B cell (primary cell): ENCODE results near the gene EMID1. TPM values are rescaled to one million over a fixed set of nuclear protein-coding genes. Genes with fewer than 3 reads are reported as not detected.
A peak's percentile ranks its signal among the peaks of the same experiment; 100 is the strongest.

ENCODE experiments used
- ATAC-seq: fragments of 200-7000 bp; cut with Tn5 transposase; one replicate; pipeline ENCODE4 v1.10.0; 2021; ENCODE audit warnings: low read depth, mild to moderate bottlenecking, moderate number of reproducible peaks, moderate library complexity
- CTCF ChIA-PET: fragments of 350-600 bp; sonication (Branson Sonifier 250); formaldehyde crosslinking; loops from one replicate; lab custom pipeline; 2021; ENCODE audit warnings: antibody characterized with exemption, inconsistent platforms; lab: Charles Lee
- POLR2A ChIA-PET: fragments of 350-600 bp; sonication (Branson Sonifier 250); formaldehyde crosslinking; loops from one replicate; lab custom pipeline; 2021; ENCODE audit warnings: antibody characterized with exemption; lab: Charles Lee
- DNase-seq: peaks from one replicate; pipeline ENCODE4 v3.0.0; 2013
- H2AFZ ChIP-seq: 2 replicates; pipeline ENCODE4 v1.6.1; 2012; ENCODE audit warnings: mild to moderate bottlenecking, low read depth, low read length; ENCODE audit not compliant: insufficient read depth, poor library complexity, severe bottlenecking
- H3K27ac ChIP-seq, 2 donors: 1 replicate in 1 of 2; 2 replicates in 1 of 2; pipeline ENCODE4 v1.5.1; 2012 to 2013; ENCODE audit warnings: low read length in 2 of 2, mild to moderate bottlenecking in 2 of 2, moderate library complexity in 1 of 2
- H3K27me3 ChIP-seq, 4 experiments: fragments of 200-600 bp in 1 of 4; sonication (generic) in 1 of 4; replicated peaks in 1 of 4; 1 replicate in 2 of 4; 2 replicates in 2 of 4; pipeline versions ENCODE4 v1.6.1 to v1.7.0; 2013 to 2016; ENCODE audit warnings: low read length in 3 of 4, mild to moderate bottlenecking in 2 of 4, mixed read lengths in 1 of 4, moderate library complexity in 1 of 4; ENCODE audit not compliant: insufficient read depth in 4 of 4, control insufficient read depth in 3 of 4; ENCODE audit errors: control extremely low read depth in 1 of 4
- H3K36me3 ChIP-seq, 2 experiments: replicated peaks in 1 of 2; 1 replicate in 1 of 2; 2 replicates in 1 of 2; pipeline versions ENCODE4 v1.6.1 to v1.7.1; 2013; ENCODE audit warnings: low read length in 1 of 2; ENCODE audit not compliant: insufficient read depth in 2 of 2, control insufficient read depth in 1 of 2; ENCODE audit errors: control extremely low read depth in 1 of 2, extremely low read depth in 1 of 2
- H3K4me1 ChIP-seq, 2 donors: fragments of 200-600 bp in 1 of 2; sonication (generic) in 1 of 2; 1 replicate in 1 of 2; 2 replicates in 1 of 2; pipeline versions ENCODE4 v1.5.1 to v1.6.1; 2013 to 2017; ENCODE audit warnings: low read length in 2 of 2; ENCODE audit not compliant: control insufficient read depth in 2 of 2, insufficient read depth in 2 of 2
- H3K4me2 ChIP-seq: replicated peaks from 2 replicates; pipeline ENCODE3; 2012; ENCODE audit warnings: mild to moderate bottlenecking, low read depth, low read length; ENCODE audit not compliant: poor library complexity, severe bottlenecking
- H3K4me3 ChIP-seq, 5 experiments: fragments of 200-600 bp in 1 of 5; sonication (generic) in 1 of 5; 1 replicate in 3 of 5; 2 replicates in 2 of 5; pipeline versions ENCODE4 v1.5.1 to v1.7.0; 2011 to 2016; ENCODE audit warnings: low read length in 4 of 5, mild to moderate bottlenecking in 4 of 5, low read depth in 2 of 5, control low read depth in 1 of 5, moderate library complexity in 1 of 5; ENCODE audit not compliant: insufficient read depth in 1 of 5; ENCODE audit errors: control extremely low read depth in 1 of 5, extremely low read depth in 1 of 5
- H3K79me2 ChIP-seq: fragments of 200-600 bp; sonication (generic); one replicate; pipeline ENCODE4 v1.6.0; 2016; ENCODE audit warnings: low read length; ENCODE audit not compliant: control insufficient read depth, insufficient read depth
- H3K9ac ChIP-seq: fragments of 200-600 bp; sonication (generic); 2 replicates; pipeline ENCODE4 v1.6.1; 2017; ENCODE audit warnings: mild to moderate bottlenecking, low read length, moderate library complexity
- H3K9me3 ChIP-seq, 3 donors: one replicate each; pipeline versions ENCODE4 v1.6.1 to v1.7.1; 2013; ENCODE audit warnings: low read length in 2 of 3; ENCODE audit not compliant: control insufficient read depth in 2 of 3, insufficient read depth in 1 of 3; ENCODE audit errors: control extremely low read depth in 1 of 3
- H4K20me1 ChIP-seq: 2 replicates; pipeline ENCODE4 v1.6.0; 2012; ENCODE audit warnings: mild to moderate bottlenecking, low read length; ENCODE audit not compliant: insufficient read depth, control insufficient read depth, poor library complexity, severe bottlenecking
- H3K27ac Mint-ChIP-seq: one replicate; pipeline ENCODE4 v1.8.0; 2021; ENCODE audit warnings: mixed read lengths
- H3K27me3 Mint-ChIP-seq: one replicate; pipeline ENCODE4 v1.8.0; 2021; ENCODE audit warnings: mixed read lengths
- H3K4me1 Mint-ChIP-seq: one replicate; pipeline ENCODE4 v1.8.0; 2021; ENCODE audit warnings: mixed read lengths
- H3K4me3 Mint-ChIP-seq: one replicate; pipeline ENCODE4 v1.8.0; 2021; ENCODE audit warnings: mixed read lengths
- H3K9me3 Mint-ChIP-seq: one replicate; pipeline ENCODE4 v1.8.0; 2022; ENCODE audit warnings: mixed read lengths; ENCODE audit not compliant: insufficient read depth
- EZH2 ChIP-seq: IDR thresholded peaks from 2 replicates; pipeline ENCODE4 v1.6.1; 2012; ENCODE audit warnings: borderline replicate concordance, low read depth, mild to moderate bottlenecking, moderate library complexity, low read length; ENCODE audit not compliant: insufficient read depth, poor library complexity, severe bottlenecking
- WGBS: methylation state at CpG from one replicate; pipeline ENCODE4 v1.1.5; 2013; ENCODE audit warnings: missing lambda C conversion rate; ENCODE audit not compliant: insufficient coverage; 5-methylcytosine and 5-hydroxymethylcytosine counted together
- intact Hi-C: fragments of 100-400 bp; cut with micrococcal nuclease; formaldehyde crosslinking; loops from one replicate; pipeline ENCODE4 v1.10.0; 2022
- polyA plus RNA-seq: library from polyadenylated mRNA; depleted of rRNA; stranded (reverse); fragments of >200 nt; gene quantifications from 2 replicates; pipeline ENCODE4 v1.2.3, GENCODE V29; 2012
- total RNA-seq, 2 donors: library from RNA; stranded (reverse); fragments of 120-200 nt in 1 of 2; gene quantifications; 1 replicate in 1 of 2; 2 replicates in 1 of 2; pipeline versions ENCODE4 v1.2.3 to v1.2.4, GENCODE V29; 2013 to 2022
- TF ChIP-seq, protein P1 (sequence below): fragments of 200-600 bp; IDR thresholded peaks from one replicate; pipeline ENCODE4 v1.8.0; 2022; ENCODE audit warnings: antibody characterized with exemption, mild to moderate bottlenecking

EMID1 gene
- total and polyA plus RNA-seq, 2 donors (not counting 1 experiment from before 2014, with no cell fraction given): not detected

DNA sequence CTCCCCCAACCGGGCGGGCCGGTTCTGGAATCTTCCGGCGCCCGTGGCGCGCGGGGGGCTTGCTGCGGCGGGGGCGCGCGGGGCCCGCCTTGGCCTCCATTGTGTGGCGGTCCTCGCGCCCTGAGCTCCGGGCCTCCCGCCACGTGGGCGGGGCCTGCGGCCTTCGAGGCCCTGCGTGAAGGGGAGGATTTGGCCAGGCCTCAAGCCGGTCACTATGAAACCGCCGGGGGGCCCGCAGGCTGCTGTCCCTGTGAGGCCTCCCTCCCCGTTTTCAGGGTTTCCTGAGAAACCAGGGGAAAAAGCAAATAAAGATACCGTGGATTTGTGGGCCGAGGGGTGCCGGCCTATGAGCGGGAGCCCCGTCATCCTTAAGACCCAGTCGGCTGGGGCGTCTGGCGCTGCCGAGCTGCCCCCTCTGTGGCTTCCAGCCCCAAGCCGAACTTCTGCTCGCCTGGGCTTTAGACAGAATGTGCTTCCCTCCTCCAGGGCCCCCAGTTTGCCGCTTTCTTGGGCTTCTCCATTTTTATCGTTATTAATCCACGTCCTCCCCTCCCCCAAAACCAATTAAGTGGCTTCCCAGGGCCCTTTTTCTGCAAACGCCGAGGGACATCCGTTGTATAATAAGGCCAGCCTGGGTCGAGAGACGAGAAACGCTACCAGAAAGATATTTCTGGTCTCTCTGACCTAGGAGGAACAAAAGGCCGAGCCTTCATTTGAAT lies 63.0 kb downstream of the EMID1 start:
- H3K36me3 ChIP-seq: peaks cover 0 to 23% of the 10 kb centered on the region in 2 experiments
- peaks cover 55% of the 10 kb centered on the region for H3K4me1 Mint-ChIP-seq
- H4K20me1 ChIP-seq: peaks cover 50% of the 10 kb centered on the region
- H3K27me3 Mint-ChIP-seq: no peaks in the 10 kb centered on the region
- peak overlapping the region; percentile 98 to 99 for H3K27ac ChIP-seq
- DNase-seq: no peak
- H3K9me3 Mint-ChIP-seq: no peaks in the 10 kb centered on the region
- TF ChIP-seq, protein P1, sequence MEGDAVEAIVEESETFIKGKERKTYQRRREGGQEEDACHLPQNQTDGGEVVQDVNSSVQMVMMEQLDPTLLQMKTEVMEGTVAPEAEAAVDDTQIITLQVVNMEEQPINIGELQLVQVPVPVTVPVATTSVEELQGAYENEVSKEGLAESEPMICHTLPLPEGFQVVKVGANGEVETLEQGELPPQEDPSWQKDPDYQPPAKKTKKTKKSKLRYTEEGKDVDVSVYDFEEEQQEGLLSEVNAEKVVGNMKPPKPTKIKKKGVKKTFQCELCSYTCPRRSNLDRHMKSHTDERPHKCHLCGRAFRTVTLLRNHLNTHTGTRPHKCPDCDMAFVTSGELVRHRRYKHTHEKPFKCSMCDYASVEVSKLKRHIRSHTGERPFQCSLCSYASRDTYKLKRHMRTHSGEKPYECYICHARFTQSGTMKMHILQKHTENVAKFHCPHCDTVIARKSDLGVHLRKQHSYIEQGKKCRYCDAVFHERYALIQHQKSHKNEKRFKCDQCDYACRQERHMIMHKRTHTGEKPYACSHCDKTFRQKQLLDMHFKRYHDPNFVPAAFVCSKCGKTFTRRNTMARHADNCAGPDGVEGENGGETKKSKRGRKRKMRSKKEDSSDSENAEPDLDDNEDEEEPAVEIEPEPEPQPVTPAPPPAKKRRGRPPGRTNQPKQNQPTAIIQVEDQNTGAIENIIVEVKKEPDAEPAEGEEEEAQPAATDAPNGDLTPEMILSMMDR: no peak
- TF ChIP-seq EZH2: no peak
- WGBS: under 1% methylated on average over 51 of the region's 51 CpGs
- ChIA-PET CTCF (interaction anchor here (1.0 kb wide), 1 partner anchor 23 kb away, joined by 3 read pairs; no protein-coding TSS in a partner anchor), POLR2A (interaction anchor here (0.5 to 0.9 kb wide), 2 partner anchors 18 to 356 kb away, joined by 5 to 6 read pairs; no protein-coding TSS in a partner anchor)
- peak; percentile 19 for ATAC-seq
- H3K27me3 ChIP-seq: no peaks in the 10 kb centered on the region
- H3K4me1 ChIP-seq: peaks cover 42 to 47% of the 10 kb centered on the region in 2 donors
- peak overlapping the region; percentile 96 for H3K9ac ChIP-seq
- H3K4me3 ChIP-seq: peak overlapping the region; percentile 53 to 96 (median 80)
- intact Hi-C loops: loop anchor here (1.0 to 5.0 kb wide), 5 partner anchors 119 to 614 kb away; partner anchors contain the start of genes AP1B1, MTMR3, NF2 and UQCR10
- peak overlapping the region; percentile 94 for H3K4me2 ChIP-seq
- peak overlapping the region; percentile 96 for H3K27ac Mint-ChIP-seq
- peak overlapping the region; percentile 93 for H3K4me3 Mint-ChIP-seq
- peaks cover 73% of the 10 kb centered on the region for H3K79me2 ChIP-seq
- no peaks in the 10 kb centered on the region for H3K9me3 ChIP-seq
- peak overlapping the region; percentile 93 for H2AFZ ChIP-seq

DNA sequence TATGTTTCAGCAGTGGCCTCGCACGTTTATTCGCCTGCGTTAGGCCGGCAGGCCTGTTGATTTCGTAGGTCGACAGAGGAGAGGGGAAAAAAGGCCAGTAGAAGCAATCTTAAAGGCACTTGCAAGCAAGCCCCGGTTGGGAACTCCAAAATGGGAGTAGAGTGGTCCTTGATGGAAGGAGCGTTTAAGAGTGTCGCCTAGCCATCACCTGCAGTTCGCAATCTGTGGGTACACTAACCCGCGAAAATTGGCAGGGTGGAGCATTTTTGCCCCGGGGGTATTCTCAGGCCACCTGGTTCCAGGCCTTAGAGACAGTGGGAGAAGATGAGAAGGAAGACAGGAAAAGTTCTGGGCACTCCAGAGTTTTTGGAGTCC lies 63.5 kb downstream of the EMID1 start:
- intact Hi-C loops: loop anchor here (5.0 kb wide), 4 partner anchors 118 to 613 kb away; partner anchors contain the start of genes AP1B1, MTMR3, NF2 and UQCR10
- H3K9me3 Mint-ChIP-seq: no peaks in the 10 kb centered on the region
- Histone ChIP-seq H3K27me3 (no peaks in the 10 kb centered on the region), H3K36me3 (peaks cover 0 to 28% of the 10 kb centered on the region in 2 experiments), H3K9me3 (no peaks in the 10 kb centered on the region), H3K4me1 (peaks cover 42 to 47% of the 10 kb centered on the region in 2 donors), H3K27ac (peak overlapping the region in 1 of 2 donors; percentile 99), H3K4me3 (peak overlapping the region; percentile 53 to 96 (median 80)), H2AFZ (peak overlapping the region; percentile 93), H3K79me2 (peaks cover 78% of the 10 kb centered on the region), H3K4me2 (peak overlapping the region; percentile 94), H4K20me1 (peaks cover 55% of the 10 kb centered on the region), H3K9ac (peak overlapping the region; percentile 96)
- peak; percentile 22 for DNase-seq
- H3K27me3 Mint-ChIP-seq: no peaks in the 10 kb centered on the region
- POLR2A ChIA-PET: interaction anchor here (0.7 to 0.9 kb wide), 2 partner anchors 60 to 356 kb away, joined by 3 to 5 read pairs; no protein-coding TSS in a partner anchor
- TF ChIP-seq, protein P1: no peak
- no peak for TF ChIP-seq EZH2
- H3K4me1 Mint-ChIP-seq: peaks cover 57% of the 10 kb centered on the region
- under 1% methylated on average over 14 of the region's 14 CpGs for WGBS
- ATAC-seq: no peak
- H3K4me3 Mint-ChIP-seq: peak overlapping the region; percentile 93
- CTCF ChIA-PET: no interaction called here
- peak overlapping the region; percentile 96 for H3K27ac Mint-ChIP-seq
